DMS53 treated with DMSO at 0.1 percent for 48 hours (cell line): ENCODE data around the gene RPS25.
"Not testable (repeated sequence)": the region's sequence is repeated elsewhere in the genome, so short reads cannot be mapped to it uniquely, and the experiment has no call there.

Experiments
- DNase-seq: peaks from one replicate; lab custom pipeline; 2025; ENCODE audit not compliant: unreplicated experiment; lab: John Stamatoyannopoulos, UW

The RPS25 gene

DNA sequence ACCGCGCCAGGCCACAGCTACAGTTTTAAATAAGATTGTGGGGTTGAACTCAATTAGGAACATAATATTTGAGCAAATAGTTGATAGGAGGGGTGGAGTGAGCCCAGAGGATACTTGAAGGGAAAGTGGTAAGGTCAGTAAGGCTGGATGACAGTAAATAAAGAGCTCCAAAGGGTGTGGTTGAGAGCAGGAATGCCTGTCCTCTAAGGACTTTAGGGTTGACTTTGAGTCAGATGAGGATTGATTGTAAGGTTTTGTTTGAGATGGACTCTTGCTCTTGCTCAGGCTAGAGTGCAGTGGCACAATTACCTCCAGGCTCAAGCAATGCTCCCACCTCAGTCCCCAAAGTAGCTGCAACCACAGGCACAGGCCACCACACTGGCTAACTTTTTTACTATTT is 44.2 kb downstream of the RPS25 start:
- no peak for DNase-seq

DNA sequence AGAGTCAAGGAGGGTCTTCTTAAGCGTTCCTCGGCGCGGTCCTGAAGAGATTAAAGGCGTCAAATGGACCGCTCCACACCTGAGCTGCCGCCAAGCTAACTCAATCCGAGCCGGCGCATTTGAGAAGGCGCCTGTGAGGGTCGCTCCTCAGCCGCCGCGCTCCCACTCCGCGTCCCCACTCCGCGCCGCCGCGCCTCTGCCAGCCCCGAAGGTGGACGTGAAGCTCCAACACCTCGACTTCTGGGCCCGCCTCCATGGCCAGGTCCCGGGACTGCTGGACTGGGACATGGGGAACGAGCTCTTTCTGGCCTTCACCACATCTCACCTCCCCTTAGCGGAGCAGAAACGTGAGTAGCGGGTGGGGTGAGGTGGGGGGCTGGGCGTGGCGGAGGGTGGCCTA is 46.5 kb downstream of the RPS25 start, which contains the start of gene FOXR1:
Gene FOXR1, plus strand, starts transcription at position 116 of the 400 bp plus-strand sequence. Its CDS starts 171 bp downstream, at position 287.
- no peak for DNase-seq

DNA sequence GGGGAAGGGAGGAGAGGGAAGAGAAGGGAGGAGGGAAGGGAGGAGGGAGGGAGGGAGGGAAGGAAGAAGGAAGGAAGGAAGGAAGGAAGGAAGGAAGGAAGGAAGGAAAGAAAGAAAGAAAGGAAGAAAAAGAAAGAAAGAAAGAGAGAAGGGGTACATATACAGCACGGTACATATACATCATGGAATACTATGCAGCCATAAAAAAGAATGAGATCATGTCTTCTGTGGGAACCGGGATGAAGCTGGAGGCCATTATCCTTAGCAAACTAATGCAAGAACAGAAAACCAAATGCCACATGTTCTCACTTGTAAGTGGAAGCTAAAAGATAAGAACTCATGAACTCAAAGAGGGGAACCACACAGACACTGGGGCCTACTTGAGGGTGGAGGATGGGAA is 48.6 kb downstream of the RPS25 start:
- DNase-seq, result not testable (repeated sequence)
